Caco-2 (cell line): ENCODE measurements around the gene MSRB3. TPM values are rescaled to one million over a fixed set of nuclear protein-coding genes. Genes with fewer than 3 reads are reported as not detected.

ENCODE experiments used
- BruUV-seq: library from RNA; stranded (reverse); fragments of 400-500 nt; replicated peaks from 2 replicates; lab custom pipeline; 2021; lab: Mats Ljungman, UMichigan
- CTCF ChIA-PET: fragments of 300-600 bp; sonication (Branson Sonifier 250); formaldehyde crosslinking; loops from one replicate; lab custom pipeline; 2022; ENCODE audit warnings: antibody characterized with exemption; lab: Charles Lee
- POLR2A ChIA-PET: fragments of 300-600 bp; sonication (Branson Sonifier 250); formaldehyde crosslinking; loops from one replicate; lab custom pipeline; 2022; ENCODE audit warnings: antibody characterized with exemption; lab: Charles Lee
- DNase-seq, 2 experiments: peaks; one replicate each; pipeline versions ENCODE4 v3.0.0 to v3.0.0-alpha.2; 2020 to 2022
- H3K27me3 ChIP-seq: replicated peaks from 2 replicates; pipeline ENCODE4 v1.6.0; 2011; ENCODE audit warnings: low read length; ENCODE audit not compliant: control insufficient read depth, insufficient read depth
- H3K36me3 ChIP-seq: 2 replicates; pipeline ENCODE4 v1.5.1; 2011; ENCODE audit warnings: low read length; ENCODE audit not compliant: control insufficient read depth, insufficient read depth
- H3K4me1 ChIP-seq: fragments of 250-450 bp; sonication (Bioruptor Pico); 2 replicates; pipeline ENCODE4 v1.5.1; 2020; ENCODE audit warnings: mild to moderate bottlenecking
- H3K4me3 ChIP-seq: 2 replicates; pipeline ENCODE4 v1.5.1; 2011; ENCODE audit warnings: low read depth, mild to moderate bottlenecking, control low read depth, low read length
- H3K9me3 ChIP-seq: fragments of 250-450 bp; sonication (Bioruptor Pico); 2 replicates; pipeline ENCODE4 v1.5.1; 2020; ENCODE audit warnings: mild to moderate bottlenecking, moderate library complexity
- H3K27ac Mint-ChIP-seq: one replicate; pipeline ENCODE4 v1.8.0; 2022; ENCODE audit warnings: mixed read lengths; ENCODE audit not compliant: unreplicated experiment
- H3K27me3 Mint-ChIP-seq: one replicate; pipeline ENCODE4 v1.8.0; 2022; ENCODE audit warnings: mixed read lengths; ENCODE audit not compliant: insufficient read depth, unreplicated experiment
- H3K36me3 Mint-ChIP-seq: one replicate; pipeline ENCODE4 v1.8.0; 2022; ENCODE audit warnings: mild to moderate bottlenecking, mixed read lengths; ENCODE audit not compliant: insufficient read depth, unreplicated experiment
- H3K4me1 Mint-ChIP-seq: one replicate; pipeline ENCODE4 v1.8.0; 2022; ENCODE audit warnings: low read depth, mixed read lengths; ENCODE audit not compliant: unreplicated experiment
- H3K4me3 Mint-ChIP-seq: one replicate; pipeline ENCODE4 v1.8.0; 2022; ENCODE audit warnings: mild to moderate bottlenecking, moderate library complexity, mixed read lengths; ENCODE audit not compliant: unreplicated experiment
- H3K9me3 Mint-ChIP-seq: one replicate; pipeline ENCODE4 v1.8.0; 2022; ENCODE audit warnings: mixed read lengths; ENCODE audit not compliant: unreplicated experiment
- CTCF ChIP-seq, 2 experiments: fragments of 200-600 bp in 1 of 2; IDR thresholded peaks; 1 replicate in 1 of 2; 2 replicates in 1 of 2; pipeline versions ENCODE4 v1.5.1 to v1.8.0; 2011 to 2022; ENCODE audit warnings: antibody characterized with exemption in 1 of 2, control low read depth in 1 of 2, inconsistent platforms in 1 of 2, low read depth in 1 of 2, low read length in 1 of 2, mild to moderate bottlenecking in 1 of 2, moderate library complexity in 1 of 2; ENCODE audit not compliant: insufficient read depth in 1 of 2, severe bottlenecking in 1 of 2, unreplicated experiment in 1 of 2
- intact Hi-C: fragments of 100-400 bp; cut with micrococcal nuclease; formaldehyde crosslinking; loops from one replicate; pipeline ENCODE4 v1.10.0; 2022; ENCODE audit not compliant: unreplicated experiment
- total RNA-seq: library from RNA; stranded (reverse); gene quantifications from 2 replicates; pipeline ENCODE4 v1.2.3, GENCODE V29; 2022

Gene MSRB3
- total RNA-seq, 1 experiment from 2014 or later, result 7.7 TPM

GRCh38 chr12:65407388-65408149 lies 129.1 kb downstream of the MSRB3 start:
- POLR2A ChIA-PET, result no interaction called here
- no peak for TF ChIP-seq CTCF (IDR thresholded peaks at IDR 0.05; ENCODE audit: insufficient read depth in 1 of 2, low read depth in 1 of 2, low read length in 1 of 2, severe bottlenecking in 1 of 2, unreplicated experiment in 1 of 2)
- H3K9me3 Mint-ChIP-seq, result no peaks in the 10 kb centered on the region
- no peaks in the 10 kb centered on the region for H3K36me3 Mint-ChIP-seq
- no TSS peak for BruUV-seq
- no peaks in the 10 kb centered on the region for H3K36me3 ChIP-seq
- H3K4me1 Mint-ChIP-seq, result no peaks in the 10 kb centered on the region
- no peaks in the 10 kb centered on the region for H3K4me1 ChIP-seq
- H3K27me3 Mint-ChIP-seq, result no peaks in the 10 kb centered on the region
- H3K27me3 ChIP-seq, result no peaks in the 10 kb centered on the region
- DNase-seq, result no peak
- no peak overlapping the region for H3K4me3 ChIP-seq
- no peaks in the 10 kb centered on the region for H3K9me3 ChIP-seq
- H3K27ac Mint-ChIP-seq, result no peak overlapping the region
- no peak overlapping the region for H3K4me3 Mint-ChIP-seq
- CTCF ChIA-PET, result no interaction called here
- intact Hi-C loops, result no loop called here

GRCh38 chr12:65408441-65408840 lies 130.0 kb downstream of the MSRB3 start:
- no TSS peak for BruUV-seq
- no peak for TF ChIP-seq CTCF (IDR thresholded peaks at IDR 0.05; ENCODE audit: insufficient read depth in 1 of 2, low read depth in 1 of 2, low read length in 1 of 2, severe bottlenecking in 1 of 2, unreplicated experiment in 1 of 2)
- no peak for DNase-seq
- Mint-ChIP-seq H3K36me3 (no peaks in the 10 kb centered on the region), H3K27ac (no peak overlapping the region), H3K27me3 (no peaks in the 10 kb centered on the region), H3K9me3 (no peaks in the 10 kb centered on the region), H3K4me1 (no peaks in the 10 kb centered on the region), H3K4me3 (no peak overlapping the region)
- H3K27me3 ChIP-seq, result no peaks in the 10 kb centered on the region
- H3K4me1 ChIP-seq, result no peaks in the 10 kb centered on the region
- ChIA-PET POLR2A (no interaction called here), CTCF (no interaction called here)
- no peaks in the 10 kb centered on the region for H3K36me3 ChIP-seq
- no peak overlapping the region for H3K4me3 ChIP-seq
- intact Hi-C loops, result no loop called here
- H3K9me3 ChIP-seq, result no peaks in the 10 kb centered on the region

GRCh38 chr12:65409726-65410125 lies 131.2 kb downstream of the MSRB3 start:
- no peak for DNase-seq
- Mint-ChIP-seq H3K36me3 (no peaks in the 10 kb centered on the region), H3K9me3 (no peaks in the 10 kb centered on the region), H3K4me1 (no peaks in the 10 kb centered on the region), H3K27me3 (no peaks in the 10 kb centered on the region), H3K4me3 (no peak overlapping the region), H3K27ac (no peak overlapping the region)
- BruUV-seq, result no TSS peak
- POLR2A ChIA-PET, result no interaction called here
- Histone ChIP-seq H3K27me3 (no peaks in the 10 kb centered on the region), H3K4me1 (no peaks in the 10 kb centered on the region), H3K36me3 (no peaks in the 10 kb centered on the region), H3K9me3 (no peaks in the 10 kb centered on the region), H3K4me3 (no peak overlapping the region)
- CTCF ChIA-PET, result no interaction called here
- TF ChIP-seq CTCF (IDR thresholded peaks at IDR 0.05; ENCODE audit: insufficient read depth in 1 of 2, low read depth in 1 of 2, low read length in 1 of 2, severe bottlenecking in 1 of 2, unreplicated experiment in 1 of 2), result no peak
- intact Hi-C loops, result no loop called here
